Endothelial cell of umbilical vein (primary cell): ENCODE data around the gene PHEX. TPM values are rescaled to one million over a fixed set of nuclear protein-coding genes. Genes with fewer than 3 reads are reported as not detected.

Source experiments
- BruUV-seq: library from RNA; stranded (reverse); fragments of 400-500 nt; replicated peaks from 2 replicates; lab custom pipeline; 2021; lab: Mats Ljungman, UMichigan
- CTCF ChIA-PET: fragments of 300-600, 350-600 bp; sonication (Branson Sonifier 250); formaldehyde crosslinking; loops from one replicate; lab custom pipeline; 2021; ENCODE audit warnings: antibody characterized with exemption, inconsistent platforms; lab: Charles Lee
- POLR2A ChIA-PET: fragments of 300-600, 350-600 bp; sonication (Branson Sonifier 250); formaldehyde crosslinking; loops from one replicate; lab custom pipeline; 2021; ENCODE audit warnings: antibody characterized with exemption, inconsistent platforms; lab: Charles Lee
- DNase-seq: peaks from one replicate; pipeline ENCODE4 v3.0.0-alpha.2; 2011; ENCODE audit warnings: low read depth, low spot score
- FAIRE-seq: peaks from 2 replicates; lab custom pipeline; 2011; peaks lifted over from hg19 to GRCh38; lab: Jason Lieb, UNC
- H2AFZ ChIP-seq: 2 replicates; pipeline ENCODE4 v1.6.0; 2012; ENCODE audit warnings: low read depth, low read length, control low read depth, inconsistent platforms
- H3K27ac ChIP-seq: 2 replicates; pipeline ENCODE4 v1.5.1; 2011; ENCODE audit warnings: low read depth, mild to moderate bottlenecking, control low read depth, low read length, moderate library complexity; ENCODE audit not compliant: insufficient read depth
- H3K27me3 ChIP-seq, 2 experiments: 2 replicates each; pipeline versions ENCODE4 v1.6.0 to v1.6.1; 2011; ENCODE audit warnings: low read length in 2 of 2, mixed read lengths in 1 of 2; ENCODE audit not compliant: control insufficient read depth in 2 of 2, insufficient read depth in 2 of 2
- H3K36me3 ChIP-seq, 2 experiments: 2 replicates in 1 of 2; 3 replicates in 1 of 2; pipeline ENCODE4 v1.5.1; 2011; ENCODE audit warnings: low read length in 2 of 2, mild to moderate bottlenecking in 1 of 2, moderate library complexity in 1 of 2; ENCODE audit not compliant: control insufficient read depth in 2 of 2, insufficient read depth in 2 of 2; ENCODE audit errors: extremely low read depth in 1 of 2
- H3K4me1 ChIP-seq: 3 replicates; pipeline ENCODE4 v1.5.1; 2011; ENCODE audit warnings: mild to moderate bottlenecking, low read length; ENCODE audit not compliant: control insufficient read depth, insufficient read depth; ENCODE audit errors: extremely low read depth
- H3K4me2 ChIP-seq: 2 replicates; pipeline ENCODE4 v1.6.1; 2011; ENCODE audit warnings: low read length, control low read depth, mixed read lengths; ENCODE audit not compliant: insufficient read depth
- H3K4me3 ChIP-seq, 3 experiments: fragments of 200-600 bp in 1 of 3; sonication (generic), shearing (Covaris generic) in 1 of 3; replicated peaks in 1 of 3; 2 replicates each; pipeline ENCODE4 v1.5.1; 2011 to 2016; ENCODE audit warnings: control low read depth in 3 of 3, low read length in 3 of 3, mild to moderate bottlenecking in 2 of 3, inconsistent platforms in 1 of 3, low read depth in 1 of 3, moderate library complexity in 1 of 3; ENCODE audit not compliant: insufficient read depth in 1 of 3
- H3K79me2 ChIP-seq: 2 replicates; pipeline ENCODE4 v1.6.0; 2012; ENCODE audit warnings: low read length, inconsistent platforms; ENCODE audit not compliant: control insufficient read depth, insufficient read depth
- H3K9ac ChIP-seq: replicated peaks from 2 replicates; pipeline ENCODE3; 2011; ENCODE audit warnings: low read length, control low read depth; ENCODE audit not compliant: insufficient read depth; ENCODE audit errors: extremely low read depth
- H3K9me1 ChIP-seq: replicated peaks from 3 replicates; pipeline ENCODE4 v1.6.0; 2011; ENCODE audit warnings: mild to moderate bottlenecking, low read length; ENCODE audit not compliant: control insufficient read depth, insufficient read depth; ENCODE audit errors: extremely low read depth
- H3K9me3 ChIP-seq: replicated peaks from 2 replicates; pipeline ENCODE4 v1.5.1; 2012; ENCODE audit warnings: low read length, inconsistent platforms; ENCODE audit not compliant: control insufficient read depth, insufficient read depth
- H4K20me1 ChIP-seq: replicated peaks from 2 replicates; pipeline ENCODE3; 2011; ENCODE audit warnings: mild to moderate bottlenecking, low read length; ENCODE audit not compliant: control insufficient read depth, insufficient read depth; ENCODE audit errors: extremely low read depth
- EZH2 ChIP-seq: IDR thresholded peaks from 2 replicates; pipeline ENCODE4 v1.6.1; 2012; ENCODE audit warnings: borderline replicate concordance, low read depth, mild to moderate bottlenecking, moderate library complexity, low read length, inconsistent platforms; ENCODE audit not compliant: severe bottlenecking
- FOS ChIP-seq: IDR thresholded peaks from 2 replicates; pipeline ENCODE4 v1.6.1; 2011; ENCODE audit warnings: mild to moderate bottlenecking, low read length, moderate library complexity, borderline replicate concordance; ENCODE audit not compliant: insufficient read depth
- MAX ChIP-seq: IDR thresholded peaks from 2 replicates; pipeline ENCODE4 v1.6.1; 2011; ENCODE audit not compliant: insufficient read depth, insufficient read length
- POLR2A ChIP-seq: IDR thresholded peaks from 2 replicates; pipeline ENCODE4 v1.6.1; 2012; ENCODE audit warnings: low read depth, mild to moderate bottlenecking, control low read depth, low read length
- POLR2AphosphoS5 ChIP-seq: IDR thresholded peaks from 2 replicates; pipeline ENCODE4 v1.6.1; 2012; ENCODE audit warnings: low read depth, mild to moderate bottlenecking, control low read depth, low read length, moderate library complexity; ENCODE audit not compliant: insufficient read depth
- dilution Hi-C: fragments of 300-500 bp; cut with MboI; formaldehyde crosslinking; loops from one replicate; pipeline ENCODE4 v1.15.0; 2019; ENCODE audit warnings: low sequenced_read_pairs; ENCODE audit not compliant: extremely low pct_ligation_motif_present
- intact Hi-C: fragments of 100-400 bp; cut with micrococcal nuclease; formaldehyde crosslinking; loops from one replicate; pipeline ENCODE4 v1.10.0; 2022
- polyA plus RNA-seq, 4 experiments: library from polyadenylated mRNA; depleted of rRNA in 3 of 4; stranded (reverse) in 3 of 4; unstranded in 1 of 4; fragments of >200 nt; gene quantifications; 2 replicates each; pipeline versions ENCODE4 v1.2.1 to v1.2.3, GENCODE V29; 2011 to 2012; ENCODE audit warnings: missing spikeins in 1 of 4
- total RNA-seq: library from RNA; stranded (reverse); gene quantifications from 2 replicates; pipeline ENCODE4 v1.2.3, GENCODE V29; 2021

PHEX gene
- total and polyA plus RNA-seq, 2 donors (not counting 3 experiments of a cell fraction or from before 2014, with no cell fraction given), result 0.07 to 0.44 TPM

- POLR2A ChIA-PET, result no interaction called here
- H3K27ac ChIP-seq, result no peak overlapping the region
- H4K20me1 ChIP-seq, result no peaks in the 10 kb centered on the region
- dilution Hi-C loops, result no loop called here
- no peak for FAIRE-seq
- CTCF ChIA-PET, result interaction anchor here (1.2 to 1.6 kb wide), 2 partner anchors 113 to 209 kb away, joined by 3 to 6 read pairs; no protein-coding TSS in a partner anchor
- H3K79me2 ChIP-seq, result no peaks in the 10 kb centered on the region
- no peaks in the 10 kb centered on the region for H3K36me3 ChIP-seq
- H3K27me3 ChIP-seq, result no peaks in the 10 kb centered on the region
- TF ChIP-seq FOS, result no peak
- DNase-seq, result no peak
- H3K9me1 ChIP-seq, result no peaks in the 10 kb centered on the region
- no peak overlapping the region for H3K4me2 ChIP-seq
- no peak overlapping the region for H3K9ac ChIP-seq
- H3K9me3 ChIP-seq, result no peaks in the 10 kb centered on the region
- intact Hi-C loops, result loop anchor here (5.0 kb wide), 1 partner anchor 553 kb away; no protein-coding TSS in a partner anchor
- no peak overlapping the region for H3K4me3 ChIP-seq
- BruUV-seq, result no TSS peak
- H3K4me1 ChIP-seq, result no peaks in the 10 kb centered on the region
- H2AFZ ChIP-seq, result no peak overlapping the region
Measured at GRCh38 chrX:22193851-22194659, 161.9 kb downstream of the PHEX start.

- H3K9ac ChIP-seq, result no peak overlapping the region
- ChIA-PET CTCF (interaction anchor here (1.2 kb wide), 1 partner anchor 209 kb away, joined by 3 read pairs; no protein-coding TSS in a partner anchor), POLR2A (no interaction called here)
- H2AFZ ChIP-seq, result no peak overlapping the region
- no peaks in the 10 kb centered on the region for H3K4me1 ChIP-seq
- H3K27me3 ChIP-seq, result no peaks in the 10 kb centered on the region
- no peak overlapping the region for H3K27ac ChIP-seq
- no peaks in the 10 kb centered on the region for H3K79me2 ChIP-seq
- H4K20me1 ChIP-seq, result no peaks in the 10 kb centered on the region
- H3K4me3 ChIP-seq, result no peak overlapping the region
- H3K9me1 ChIP-seq, result no peaks in the 10 kb centered on the region
- no peaks in the 10 kb centered on the region for H3K9me3 ChIP-seq
- no peak overlapping the region for H3K4me2 ChIP-seq
- intact Hi-C loops, result loop anchor here (5.0 kb wide), 1 partner anchor 553 kb away; no protein-coding TSS in a partner anchor
- BruUV-seq, result no TSS peak
- dilution Hi-C loops, result no loop called here
- no peak for DNase-seq
- H3K36me3 ChIP-seq, result no peaks in the 10 kb centered on the region
- FAIRE-seq, result no peak
- no peak for TF ChIP-seq POLR2AphosphoS5
- no peak for TF ChIP-seq MAX
- no peak for TF ChIP-seq FOS
- TF ChIP-seq EZH2, result no peak
- TF ChIP-seq POLR2A, result no peak
Measured at GRCh38 chrX:22194660-22194945, 162.5 kb downstream of the PHEX start.
